DOHH2 (cell line): ENCODE measurements around the gene CNTNAP1.

Experiments used
- H3F3A ChIP-seq: fragments of 200-600 bp; sonication (generic), shearing (Covaris generic); 2 replicates; pipeline ENCODE4 v1.6.0; 2016; ENCODE audit warnings: antibody characterized with exemption, mild to moderate bottlenecking; ENCODE audit not compliant: control insufficient read depth, insufficient read depth
- H3K27ac ChIP-seq: fragments of 200-600 bp; sonication (generic); 2 replicates; pipeline ENCODE4 v1.5.1; 2014; ENCODE audit warnings: low read depth, mild to moderate bottlenecking, low read length, moderate library complexity
- H3K27me3 ChIP-seq: fragments of 200-600 bp; sonication (generic); 2 replicates; pipeline ENCODE4 v1.6.1; 2014; ENCODE audit warnings: mild to moderate bottlenecking, low read length, mixed read lengths; ENCODE audit not compliant: control insufficient read depth
- H3K36me3 ChIP-seq: fragments of 200-600 bp; sonication (generic); 2 replicates; pipeline ENCODE4 v1.6.1; 2014; ENCODE audit warnings: mild to moderate bottlenecking, low read length, moderate library complexity, mixed read lengths; ENCODE audit not compliant: control insufficient read depth
- H3K4me1 ChIP-seq: fragments of 200-600 bp; sonication (generic); 2 replicates; pipeline ENCODE4 v1.6.1; 2014; ENCODE audit warnings: mild to moderate bottlenecking, low read length, mixed read lengths; ENCODE audit not compliant: control insufficient read depth
- H3K4me2 ChIP-seq: fragments of 200-600 bp; sonication (generic); 2 replicates; pipeline ENCODE4 v1.6.0; 2014; ENCODE audit warnings: mild to moderate bottlenecking, low read length, moderate library complexity
- H3K4me3 ChIP-seq: fragments of 200-600 bp; sonication (generic); 2 replicates; pipeline ENCODE4 v1.5.1; 2014; ENCODE audit warnings: mild to moderate bottlenecking, low read length, mixed read lengths
- H3K79me2 ChIP-seq: fragments of 200-600 bp; sonication (generic); 2 replicates; pipeline ENCODE4 v1.6.1; 2014; ENCODE audit warnings: mild to moderate bottlenecking, low read length, mixed read lengths; ENCODE audit not compliant: control insufficient read depth
- H3K9me2 ChIP-seq: fragments of 200-600 bp; sonication (generic); replicated peaks from 2 replicates; pipeline ENCODE4 v1.6.1; 2014; ENCODE audit warnings: mild to moderate bottlenecking, low read length, mixed read lengths; ENCODE audit not compliant: control insufficient read depth
- H3K9me3 ChIP-seq: fragments of 200-600 bp; sonication (generic); 2 replicates; pipeline ENCODE4 v1.6.1; 2014; ENCODE audit warnings: antibody characterized with exemption, low read length, mixed read lengths; ENCODE audit not compliant: control insufficient read depth, insufficient read depth
- H4K20me1 ChIP-seq: fragments of 200-600 bp; sonication (generic); 2 replicates; pipeline ENCODE4 v1.6.0; 2014; ENCODE audit warnings: low read depth, mild to moderate bottlenecking, antibody characterized with exemption, low read length, moderate library complexity; ENCODE audit not compliant: control insufficient read depth, insufficient read depth
- EZH2phosphoT487 ChIP-seq: fragments of 200-600 bp; sonication (generic); IDR thresholded peaks from 2 replicates; pipeline ENCODE4 v1.6.1; 2017; ENCODE audit warnings: borderline replicate concordance, mild to moderate bottlenecking, antibody characterized with exemption, low read length, moderate library complexity, mixed read lengths
- TF ChIP-seq, protein P1 (sequence below): fragments of 200-600 bp; sonication (generic); IDR thresholded peaks from one replicate; pipeline ENCODE4 v1.5.1; 2014; ENCODE audit warnings: antibody characterized with exemption, mild to moderate bottlenecking, low read depth, low read length; ENCODE audit not compliant: poor library complexity, severe bottlenecking

The CNTNAP1 gene

DNA sequence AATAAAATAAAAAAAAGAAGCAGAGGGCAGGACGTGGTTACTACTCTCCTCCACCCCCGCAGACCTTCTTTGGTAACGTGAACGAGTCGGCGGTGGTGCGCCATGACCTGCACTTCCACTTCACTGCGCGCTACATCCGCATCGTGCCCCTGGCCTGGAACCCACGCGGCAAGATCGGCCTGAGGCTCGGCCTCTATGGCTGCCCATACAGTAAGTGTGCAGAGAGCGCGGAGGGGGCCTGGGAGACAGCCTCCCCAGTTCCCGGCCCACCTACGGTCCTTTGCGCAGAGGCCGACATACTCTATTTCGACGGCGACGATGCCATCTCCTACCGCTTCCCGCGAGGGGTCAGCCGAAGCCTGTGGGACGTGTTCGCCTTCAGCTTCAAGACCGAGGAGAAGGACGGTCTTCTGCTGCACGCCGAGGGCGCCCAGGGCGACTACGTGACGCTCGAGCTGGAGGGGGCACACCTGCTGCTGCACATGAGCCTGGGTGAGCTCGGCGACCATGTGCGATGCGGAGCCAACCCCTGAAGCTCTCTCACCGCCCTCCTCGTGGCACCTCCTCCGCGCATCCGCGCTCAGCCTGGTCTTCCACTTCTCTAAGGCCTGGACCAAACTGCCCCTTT lies 2.7 kb downstream of the CNTNAP1 start:
- Histone ChIP-seq H3K27me3 (peaks cover 23% of the 10 kb centered on the region), H3K27ac (no peak overlapping the region)
- TF ChIP-seq, protein P1, sequence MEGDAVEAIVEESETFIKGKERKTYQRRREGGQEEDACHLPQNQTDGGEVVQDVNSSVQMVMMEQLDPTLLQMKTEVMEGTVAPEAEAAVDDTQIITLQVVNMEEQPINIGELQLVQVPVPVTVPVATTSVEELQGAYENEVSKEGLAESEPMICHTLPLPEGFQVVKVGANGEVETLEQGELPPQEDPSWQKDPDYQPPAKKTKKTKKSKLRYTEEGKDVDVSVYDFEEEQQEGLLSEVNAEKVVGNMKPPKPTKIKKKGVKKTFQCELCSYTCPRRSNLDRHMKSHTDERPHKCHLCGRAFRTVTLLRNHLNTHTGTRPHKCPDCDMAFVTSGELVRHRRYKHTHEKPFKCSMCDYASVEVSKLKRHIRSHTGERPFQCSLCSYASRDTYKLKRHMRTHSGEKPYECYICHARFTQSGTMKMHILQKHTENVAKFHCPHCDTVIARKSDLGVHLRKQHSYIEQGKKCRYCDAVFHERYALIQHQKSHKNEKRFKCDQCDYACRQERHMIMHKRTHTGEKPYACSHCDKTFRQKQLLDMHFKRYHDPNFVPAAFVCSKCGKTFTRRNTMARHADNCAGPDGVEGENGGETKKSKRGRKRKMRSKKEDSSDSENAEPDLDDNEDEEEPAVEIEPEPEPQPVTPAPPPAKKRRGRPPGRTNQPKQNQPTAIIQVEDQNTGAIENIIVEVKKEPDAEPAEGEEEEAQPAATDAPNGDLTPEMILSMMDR, result no peak
- no peak for TF ChIP-seq EZH2phosphoT487

GRCh38 chr17:42685831-42686230 lies 3.5 kb downstream of the CNTNAP1 start:
- no peaks in the 10 kb centered on the region for H3K79me2 ChIP-seq
- TF ChIP-seq EZH2phosphoT487, result no peak
- TF ChIP-seq, protein P1, result no peak

More for the DNA sequence above, 2.7 kb downstream of the CNTNAP1 start:
- Histone ChIP-seq H3K36me3 (no peaks in the 10 kb centered on the region), H3K9me3 (no peaks in the 10 kb centered on the region), H3K4me3 (no peak overlapping the region), H4K20me1 (no peaks in the 10 kb centered on the region), H3K4me2 (no peak overlapping the region), H3K9me2 (no peaks in the 10 kb centered on the region), H3K79me2 (no peaks in the 10 kb centered on the region), H3K4me1 (peaks cover 23% of the 10 kb centered on the region), H3F3A (peaks cover 4% of the 10 kb centered on the region; the same call in 1 of the 2 replicates)

DNA sequence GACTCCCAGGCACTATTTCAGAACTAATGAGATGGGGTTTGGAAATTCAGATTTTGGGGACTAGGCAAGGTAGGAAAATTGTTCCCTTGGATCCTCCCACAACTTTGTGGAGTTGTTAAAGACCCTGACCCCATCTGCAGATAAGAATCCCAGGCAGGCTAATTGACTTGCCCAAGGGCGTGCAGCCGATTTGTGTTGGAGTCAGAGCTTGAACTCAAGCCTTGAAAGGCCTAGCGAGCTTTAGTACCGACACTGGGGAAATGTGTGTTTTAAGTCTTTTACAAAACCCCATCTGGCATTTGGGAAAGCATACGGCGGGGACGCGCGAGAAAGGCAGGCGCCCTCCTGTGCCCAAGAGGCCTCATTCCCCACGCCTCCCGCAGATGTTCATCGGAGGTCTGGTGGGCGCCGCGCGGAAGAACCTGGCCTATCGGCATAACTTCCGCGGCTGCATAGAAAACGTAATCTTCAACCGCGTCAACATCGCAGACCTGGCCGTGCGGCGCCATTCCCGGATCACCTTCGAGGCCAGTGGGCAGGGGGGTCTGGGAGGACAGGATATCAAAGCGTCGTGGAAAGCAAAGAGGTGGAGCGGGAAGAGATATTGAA lies 4.3 kb downstream of the CNTNAP1 start:
- Histone ChIP-seq H3K79me2 (no peaks in the 10 kb centered on the region), H3K4me1 (peaks cover 12% of the 10 kb centered on the region), H3K4me2 (no peak overlapping the region), H3K9me3 (no peaks in the 10 kb centered on the region), H3K27me3 (peaks cover 19% of the 10 kb centered on the region), H4K20me1 (no peaks in the 10 kb centered on the region), H3K36me3 (no peaks in the 10 kb centered on the region), H3K27ac (no peak overlapping the region), H3K4me3 (no peak overlapping the region), H3F3A (peaks cover 4% of the 10 kb centered on the region; the same call in 1 of the 2 replicates), H3K9me2 (no peaks in the 10 kb centered on the region)
- TF ChIP-seq EZH2phosphoT487, result no peak
- TF ChIP-seq, protein P1, result no peak

More at GRCh38 chr17:42685831-42686230, 3.5 kb downstream of the CNTNAP1 start:
- H3K27me3 ChIP-seq, result peaks cover 23% of the 10 kb centered on the region
- H3F3A ChIP-seq, result peaks cover 4% of the 10 kb centered on the region; the same call in 1 of the 2 replicates
- peaks cover 17% of the 10 kb centered on the region for H3K4me1 ChIP-seq
- no peaks in the 10 kb centered on the region for H3K9me2 ChIP-seq
- no peak overlapping the region for H3K4me2 ChIP-seq
- H3K9me3 ChIP-seq, result no peaks in the 10 kb centered on the region
- no peaks in the 10 kb centered on the region for H3K36me3 ChIP-seq
- H3K4me3 ChIP-seq, result no peak overlapping the region
- H3K27ac ChIP-seq, result no peak overlapping the region
- H4K20me1 ChIP-seq, result no peaks in the 10 kb centered on the region
